Ishikawa (cell line): ENCODE measurements around the gene IL15RA.

Source experiments
- CEBPB ChIP-seq: IDR thresholded peaks from 2 replicates; pipeline ENCODE4 v1.6.1; 2012
- EP300 ChIP-seq: IDR thresholded peaks from 2 replicates; pipeline ENCODE4 v1.6.1; 2012; ENCODE audit warnings: borderline replicate concordance
- REST ChIP-seq: IDR thresholded peaks from 2 replicates; pipeline ENCODE4 v1.6.1; 2012; ENCODE audit warnings: low read depth, mild to moderate bottlenecking
- TAF1 ChIP-seq: IDR thresholded peaks from 2 replicates; pipeline ENCODE4 v1.6.1; 2012; ENCODE audit warnings: low read depth, mild to moderate bottlenecking

GRCh38 chr10:5961405-5962100 is 15.8 kb downstream of the IL15RA start:
- no peak for TF ChIP-seq CEBPB
- no peak for TF ChIP-seq REST
- TF ChIP-seq EP300 = no peak
- TF ChIP-seq TAF1 = no peak
